Common myeloid progenitor, CD34-positive (primary cell): Measurements from ENCODE around the gene EIF5A.

Source experiments
- CTCF ChIA-PET: fragments of 350-600 bp; sonication (Branson Sonifier 250); formaldehyde crosslinking; loops from one replicate; lab custom pipeline; 2021; ENCODE audit warnings: antibody characterized with exemption; lab: Charles Lee
- POLR2A ChIA-PET: fragments of 350-600 bp; sonication (Branson Sonifier 250); formaldehyde crosslinking; loops from one replicate; lab custom pipeline; 2021; ENCODE audit warnings: antibody characterized with exemption; lab: Charles Lee
- DNase-seq, 3 donors: peaks; one replicate each; pipeline versions ENCODE4 v3.0.0 to v3.0.0-alpha.2; 2013
- H3K27ac ChIP-seq, 2 experiments: 1 replicate in 1 of 2; 2 replicates in 1 of 2; pipeline ENCODE4 v1.7.0; 2013; ENCODE audit warnings: inconsistent platforms in 2 of 2, low read length in 2 of 2, mild to moderate bottlenecking in 2 of 2, low read depth in 1 of 2, moderate library complexity in 1 of 2; ENCODE audit not compliant: severe bottlenecking in 2 of 2, insufficient read depth in 1 of 2, poor library complexity in 1 of 2
- H3K27me3 ChIP-seq, 5 experiments: replicated peaks in 2 of 5; 1 replicate in 3 of 5; 2 replicates in 2 of 5; pipeline versions ENCODE4 v1.6.1 to v1.7.0; 2013; ENCODE audit warnings: low read length in 4 of 5, mild to moderate bottlenecking in 2 of 5, moderate library complexity in 2 of 5, inconsistent platforms in 1 of 5; ENCODE audit not compliant: insufficient read depth in 5 of 5, control insufficient read depth in 4 of 5
- H3K36me3 ChIP-seq, 4 experiments: 1 replicate in 2 of 4; 2 replicates in 2 of 4; pipeline versions ENCODE4 v1.6.1 to v1.7.0; 2013; ENCODE audit warnings: low read length in 3 of 4, control low read depth in 1 of 4, mild to moderate bottlenecking in 1 of 4; ENCODE audit not compliant: control insufficient read depth in 4 of 4, insufficient read depth in 4 of 4
- H3K4me1 ChIP-seq, 4 experiments: 1 replicate in 3 of 4; 2 replicates in 1 of 4; pipeline versions ENCODE4 v1.6.1 to v1.7.1; 2013; ENCODE audit warnings: low read length in 3 of 4, mild to moderate bottlenecking in 3 of 4, control low read depth in 1 of 4, inconsistent platforms in 1 of 4, moderate library complexity in 1 of 4; ENCODE audit not compliant: control insufficient read depth in 4 of 4, insufficient read depth in 4 of 4; ENCODE audit errors: control extremely low read depth in 1 of 4
- H3K4me3 ChIP-seq, 7 experiments: 1 replicate in 4 of 7; 2 replicates in 3 of 7; pipeline versions ENCODE4 v1.5.1 to v1.7.0; 2013; ENCODE audit warnings: mild to moderate bottlenecking in 7 of 7, low read length in 6 of 7, moderate library complexity in 6 of 7, inconsistent platforms in 2 of 7, low read depth in 2 of 7, control low read depth in 1 of 7; ENCODE audit not compliant: insufficient read depth in 4 of 7, control insufficient read depth in 1 of 7; ENCODE audit errors: extremely low read depth in 1 of 7
- H3K9me3 ChIP-seq, 5 experiments: 1 replicate in 4 of 5; 2 replicates in 1 of 5; pipeline versions ENCODE4 v1.6.1 to v1.7.1; 2013; ENCODE audit warnings: low read length in 4 of 5, mild to moderate bottlenecking in 2 of 5, inconsistent platforms in 1 of 5, low read depth in 1 of 5, moderate library complexity in 1 of 5; ENCODE audit not compliant: control insufficient read depth in 4 of 5, insufficient read depth in 2 of 5; ENCODE audit errors: control extremely low read depth in 1 of 5
- WGBS: methylation state at CpG from one replicate; pipeline ENCODE4 v1.1.5; 2013; ENCODE audit not compliant: insufficient coverage; 5-methylcytosine and 5-hydroxymethylcytosine counted together

The EIF5A gene

GRCh38 chr17:7317161-7317803, 9.9 kb downstream of the EIF5A start:
- Histone ChIP-seq H3K4me3 (no peak overlapping the region), H3K36me3 (peaks cover 13 to 68% (median 55%) of the 10 kb centered on the region in 4 experiments), H3K27me3 (no peaks in the 10 kb centered on the region), H3K4me1 (peaks cover 7 to 28% (median 19%) of the 10 kb centered on the region in 4 experiments), H3K9me3 (no peaks in the 10 kb centered on the region), H3K27ac (no peak overlapping the region)
- ChIA-PET CTCF (interaction anchor here (0.9 to 3.1 kb wide), 4 partner anchors 9 to 32 kb away, joined by 3 to 16 read pairs (median 4); no protein-coding TSS in a partner anchor), POLR2A (no interaction called here)
- no peak for DNase-seq
- 92% methylated on average over 10 of the region's 16 CpGs for WGBS

DNA sequence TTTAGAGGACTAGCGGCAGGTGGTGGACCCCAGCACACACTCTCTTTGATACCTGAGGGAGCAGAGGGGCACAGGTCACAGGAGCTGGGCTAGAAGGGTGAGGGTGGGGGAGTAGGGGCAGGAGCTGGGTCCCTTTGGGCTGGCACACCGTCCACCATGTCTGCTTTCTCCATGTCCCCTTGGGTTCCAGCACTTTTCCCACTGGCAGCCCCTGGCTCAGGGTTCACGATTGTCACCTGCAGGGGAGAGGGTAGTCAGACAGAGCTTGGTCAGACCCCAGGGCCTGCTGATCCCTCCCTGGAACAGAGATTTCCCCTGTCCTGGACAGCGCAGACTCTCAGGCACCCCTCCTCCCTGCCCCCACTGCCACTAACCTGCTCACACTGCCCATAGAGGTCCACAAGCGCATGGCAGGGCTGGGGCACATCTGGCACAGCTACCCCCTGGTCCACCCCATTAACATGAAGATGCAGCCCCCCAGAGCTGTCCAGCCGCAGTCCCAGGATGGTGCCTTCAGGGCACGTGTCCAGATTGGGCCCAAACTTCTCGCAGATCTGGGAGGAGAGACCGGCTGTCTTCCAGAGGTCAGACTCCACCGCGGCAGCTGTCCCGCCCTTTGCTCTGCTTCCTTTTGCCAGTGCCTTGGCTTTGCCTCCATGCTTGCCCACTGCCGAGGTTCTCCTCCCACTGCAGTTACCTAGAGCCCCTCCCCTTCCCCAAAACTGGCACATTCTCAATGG, 10.9 kb downstream of the EIF5A start:
- H3K4me1 ChIP-seq: peaks cover 7 to 24% (median 19%) of the 10 kb centered on the region in 4 experiments
- over 99% methylated on average over 9 of the region's 13 CpGs for WGBS
- no peak overlapping the region for H3K27ac ChIP-seq
- H3K27me3 ChIP-seq: no peaks in the 10 kb centered on the region
- H3K4me3 ChIP-seq: no peak overlapping the region
- no peak for DNase-seq
- H3K9me3 ChIP-seq: no peaks in the 10 kb centered on the region
- ChIA-PET POLR2A (no interaction called here), CTCF (interaction anchor here (0.9 to 3.1 kb wide), 5 partner anchors 8 to 31 kb away, joined by 3 to 16 read pairs (median 4); no protein-coding TSS in a partner anchor)
- peaks cover 21 to 68% (median 59%) of the 10 kb centered on the region in 4 experiments for H3K36me3 ChIP-seq

DNA sequence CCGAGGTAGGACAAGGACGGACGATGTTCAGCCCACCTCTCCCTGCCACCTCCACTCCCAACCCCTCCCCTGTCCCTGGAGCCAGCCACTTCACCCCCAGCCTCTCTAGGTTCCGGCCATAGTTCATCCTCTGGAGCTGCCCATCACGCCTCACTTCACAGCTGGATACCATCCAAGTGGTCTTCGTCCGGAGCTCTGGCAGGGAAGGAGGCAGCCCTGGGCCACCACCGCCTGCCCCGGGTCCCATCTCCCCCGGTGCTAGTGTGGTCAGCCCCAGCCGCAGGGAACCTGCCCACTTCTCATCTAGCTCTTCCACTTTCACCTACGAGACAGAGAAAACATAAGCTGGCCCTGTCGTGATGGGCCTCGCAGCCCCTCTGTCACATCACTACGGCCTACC, 14.0 kb downstream of the EIF5A start:
- WGBS: 99% methylated on average over 14 of the region's 15 CpGs

DNA sequence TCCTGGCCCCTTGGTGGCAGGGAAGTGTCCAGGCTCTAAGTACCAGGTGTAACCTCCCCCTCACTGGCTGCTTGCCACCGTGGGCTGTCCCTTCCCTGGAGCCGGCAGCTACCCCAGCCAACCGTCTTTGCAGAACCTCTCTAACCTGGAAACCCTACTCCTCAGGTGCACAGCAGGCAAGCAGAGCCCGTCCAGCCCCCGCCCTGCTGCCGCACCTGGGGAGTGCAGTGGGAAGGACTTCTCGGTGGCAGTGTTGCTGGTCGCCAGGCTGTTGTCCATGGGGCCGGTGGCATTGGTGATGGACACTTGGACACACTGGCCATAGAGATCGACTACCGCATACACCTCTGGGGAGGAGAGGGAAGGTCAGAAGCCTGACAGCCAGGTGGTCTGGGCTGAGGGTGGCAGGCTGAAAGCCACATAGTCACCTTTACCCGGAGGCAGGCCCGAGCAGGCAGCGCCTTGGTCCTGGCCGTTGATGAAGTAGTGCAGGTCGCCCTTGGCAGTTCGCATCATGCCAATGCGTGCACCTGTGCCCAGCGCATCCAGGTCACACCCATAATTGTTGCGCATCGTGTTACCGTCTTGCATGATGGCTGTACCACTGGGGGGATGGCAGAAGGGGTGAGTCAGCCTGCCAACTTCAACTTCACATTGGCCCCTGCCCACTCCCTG, 15.2 kb downstream of the EIF5A start:
- POLR2A ChIA-PET: interaction anchor here (0.6 kb wide), 1 partner anchor 695 kb away, joined by 3 read pairs; no protein-coding TSS in a partner anchor

More for the DNA sequence above, 14.0 kb downstream of the EIF5A start:
- ChIA-PET POLR2A (no interaction called here), CTCF (interaction anchor here (0.9 to 12.8 kb wide), 4 partner anchors 8 to 276 kb away, joined by 3 to 314 read pairs (median 4); partner anchors contain the start of gene ACAP1)
- H3K27me3 ChIP-seq: no peaks in the 10 kb centered on the region
- DNase-seq: no peak
- H3K27ac ChIP-seq: no peak overlapping the region
- H3K4me1 ChIP-seq: no peaks in the 10 kb centered on the region
- H3K9me3 ChIP-seq: no peaks in the 10 kb centered on the region
- no peak overlapping the region for H3K4me3 ChIP-seq
- H3K36me3 ChIP-seq: peaks cover 19 to 86% (median 75%) of the 10 kb centered on the region in 4 experiments

DNA sequence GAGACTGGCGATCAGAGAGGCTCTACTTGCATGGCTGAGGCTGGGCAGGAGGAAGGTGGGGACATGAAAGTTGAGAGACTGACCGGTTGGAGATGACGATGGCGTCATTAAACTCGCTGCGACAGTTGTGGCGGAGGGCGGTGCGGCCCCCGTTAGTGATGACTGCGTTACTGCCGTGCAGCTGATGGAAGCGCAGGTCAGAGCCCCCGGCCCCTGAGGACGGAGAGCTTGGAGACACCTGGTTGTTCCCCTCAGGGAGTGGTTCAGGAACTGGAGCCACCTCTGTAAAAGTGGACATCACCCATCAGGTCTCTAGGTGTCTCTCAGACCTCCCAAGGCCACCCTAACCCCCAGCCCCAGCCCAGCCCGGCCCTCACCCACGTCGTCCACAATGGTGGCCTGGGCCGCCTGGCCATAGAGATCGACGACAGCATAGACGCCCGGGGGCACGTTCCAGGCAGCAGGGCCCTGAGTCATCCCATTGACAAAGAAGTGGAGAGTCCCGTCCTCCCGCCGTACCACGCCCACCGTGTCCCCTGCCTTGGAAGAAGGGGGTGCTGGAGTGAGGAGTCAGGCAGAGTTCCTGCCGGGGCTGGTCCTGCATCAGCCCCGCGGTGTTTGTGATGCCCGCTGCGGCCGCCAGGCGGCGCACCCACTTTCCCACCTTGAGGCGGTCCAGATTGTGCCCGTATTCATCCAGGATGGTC, 16.5 kb downstream of the EIF5A start:
- peak; percentile 31 to 54 (median 46) for DNase-seq
- Histone ChIP-seq H3K4me1 (peaks cover 3 to 14% (median 10%) of the 10 kb centered on the region in 4 experiments), H3K36me3 (peaks cover 14 to 75% (median 60%) of the 10 kb centered on the region in 4 experiments), H3K4me3 (no peak overlapping the region), H3K27me3 (no peaks in the 10 kb centered on the region), H3K27ac (no peak overlapping the region), H3K9me3 (no peaks in the 10 kb centered on the region)
- CTCF ChIA-PET: interaction anchor here (0.8 to 12.8 kb wide), 10 partner anchors 8 to 262 kb away, joined by 3 to 314 read pairs (median 3); partner anchors contain the start of genes ACAP1, GPS2 and TMEM95
- POLR2A ChIA-PET: interaction anchor here (1.0 kb wide), 1 partner anchor 20 kb away, joined by 4 read pairs; no protein-coding TSS in a partner anchor
- WGBS: 58% methylated on average over 26 of the region's 39 CpGs

More for the DNA sequence above, 15.2 kb downstream of the EIF5A start:
- peaks cover 0 to 3% (median 1%) of the 10 kb centered on the region in 4 experiments for H3K4me1 ChIP-seq
- no peak overlapping the region for H3K27ac ChIP-seq
- 98% methylated on average over 17 of the region's 22 CpGs for WGBS
- H3K4me3 ChIP-seq: no peak overlapping the region
- H3K27me3 ChIP-seq: no peaks in the 10 kb centered on the region
- CTCF ChIA-PET: interaction anchor here (0.5 to 12.8 kb wide), 7 partner anchors 9 to 277 kb away, joined by 3 to 314 read pairs (median 3); partner anchors contain the start of gene ACAP1
- H3K9me3 ChIP-seq: no peaks in the 10 kb centered on the region
- DNase-seq: no peak
- peaks cover 19 to 87% (median 71%) of the 10 kb centered on the region in 4 experiments for H3K36me3 ChIP-seq

DNA sequence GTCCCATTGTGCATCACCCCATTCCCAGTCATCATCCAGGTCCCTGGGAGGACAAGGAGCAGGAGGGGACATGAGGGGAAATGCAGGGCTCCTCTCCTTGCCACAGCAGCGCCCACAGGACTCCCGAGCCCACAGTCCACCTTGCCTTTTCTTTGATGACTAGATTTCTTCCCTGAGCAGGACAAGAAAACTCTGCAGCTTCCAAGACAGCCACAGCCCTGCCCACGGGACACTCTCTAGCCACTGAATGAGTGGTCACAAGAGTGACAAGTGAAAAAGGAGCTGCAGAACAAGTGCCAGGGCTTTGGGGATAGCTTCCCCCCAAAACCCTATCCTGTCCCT, 17.0 kb downstream of the EIF5A start:
- 100% methylated on average over 3 of the region's 3 CpGs for WGBS

More for the DNA sequence above, 17.0 kb downstream of the EIF5A start:
- H3K4me3 ChIP-seq: no peak overlapping the region
- ChIA-PET CTCF (interaction anchor here (0.9 to 12.8 kb wide), 8 partner anchors 9 to 52 kb away, joined by 3 to 314 read pairs (median 3); partner anchors contain the start of genes ACAP1, GPS2 and TMEM95), POLR2A (interaction anchor here (1.0 kb wide), 1 partner anchor 20 kb away, joined by 4 read pairs; no protein-coding TSS in a partner anchor)
- no peaks in the 10 kb centered on the region for H3K27me3 ChIP-seq
- peaks cover 13 to 71% (median 57%) of the 10 kb centered on the region in 4 experiments for H3K36me3 ChIP-seq
- no peaks in the 10 kb centered on the region for H3K9me3 ChIP-seq
- DNase-seq: no peak
- no peak overlapping the region for H3K27ac ChIP-seq
- peaks cover 3 to 14% (median 10%) of the 10 kb centered on the region in 4 experiments for H3K4me1 ChIP-seq
